ENCODE data around the gene PCNX2. TPM values are rescaled to one million over a fixed set of nuclear protein-coding genes. Genes with fewer than 3 reads are reported as not detected.
"Not testable (repeated sequence)": the region's sequence is repeated elsewhere in the genome, so short reads cannot be mapped to it uniquely, and the experiment has no call there.

The PCNX2 gene
- polyA plus RNA-seq, 3 donors = 11.6 to 16.8 (median 13.5) TPM

GRCh38 chr1:233127157-233127556 lies 168.4 kb downstream of the PCNX2 start:
- no peak for DNase-seq (ENCODE audit: extremely low read depth in 1 of 11, low read depth in 9 of 11, low spot score in 4 of 11)

GRCh38 chr1:233122779-233123178 lies 172.7 kb downstream of the PCNX2 start:
- DNase-seq (ENCODE audit: extremely low read depth in 1 of 11, low read depth in 9 of 11, low spot score in 4 of 11) = no peak

- no peak for DNase-seq (ENCODE audit: extremely low read depth in 1 of 11, low read depth in 9 of 11, low spot score in 4 of 11)
These were observed 173.5 kb downstream of the PCNX2 start for GRCh38 chr1:233121947-233122559.

- no peak for DNase-seq (ENCODE audit: extremely low read depth in 1 of 11, low read depth in 9 of 11, low spot score in 4 of 11)
These were observed 180.7 kb downstream of the PCNX2 start for GRCh38 chr1:233114860-233115259.

- DNase-seq (ENCODE audit: extremely low read depth in 1 of 11, low read depth in 9 of 11, low spot score in 4 of 11) = no peak
These were observed 181.4 kb downstream of the PCNX2 start for GRCh38 chr1:233114159-233114558.

- peak; percentile 62 to 86 (median 71) for DNase-seq (ENCODE audit: extremely low read depth in 1 of 11, low read depth in 9 of 11, low spot score in 4 of 11)
These were observed 182.3 kb downstream of the PCNX2 start for GRCh38 chr1:233113009-233113879.

- no peak for DNase-seq (ENCODE audit: extremely low read depth in 1 of 11, low read depth in 9 of 11, low spot score in 4 of 11)
These were observed 183.1 kb downstream of the PCNX2 start for GRCh38 chr1:233112186-233113008.

- no peak for DNase-seq (ENCODE audit: extremely low read depth in 1 of 11, low read depth in 9 of 11, low spot score in 4 of 11)
These were observed 183.8 kb downstream of the PCNX2 start for GRCh38 chr1:233111731-233112130.

GRCh38 chr1:233109096-233109495 lies 186.4 kb downstream of the PCNX2 start:
- DNase-seq (ENCODE audit: extremely low read depth in 1 of 11, low read depth in 9 of 11, low spot score in 4 of 11) = no peak

GRCh38 chr1:233107716-233108130 lies 187.8 kb downstream of the PCNX2 start:
- DNase-seq (ENCODE audit: extremely low read depth in 1 of 11, low read depth in 9 of 11, low spot score in 4 of 11) = not testable (repeated sequence)

- DNase-seq (ENCODE audit: extremely low read depth in 1 of 11, low read depth in 9 of 11, low spot score in 4 of 11) = no peak
These were observed 188.3 kb downstream of the PCNX2 start for GRCh38 chr1:233107130-233107660.

- no peak for DNase-seq (ENCODE audit: extremely low read depth in 1 of 11, low read depth in 9 of 11, low spot score in 4 of 11)
These were observed 190.3 kb downstream of the PCNX2 start for GRCh38 chr1:233105225-233105624.

GRCh38 chr1:233102341-233102740 lies 193.2 kb downstream of the PCNX2 start:
- DNase-seq (ENCODE audit: extremely low read depth in 1 of 11, low read depth in 9 of 11, low spot score in 4 of 11) = no peak

- no peak for DNase-seq (ENCODE audit: extremely low read depth in 1 of 11, low read depth in 9 of 11, low spot score in 4 of 11)
These were observed 197.5 kb downstream of the PCNX2 start for GRCh38 chr1:233097959-233098580.

- DNase-seq (ENCODE audit: extremely low read depth in 1 of 11, low read depth in 9 of 11, low spot score in 4 of 11) = no peak
These were observed 198.0 kb downstream of the PCNX2 start for GRCh38 chr1:233097546-233097945.

- no peak for DNase-seq (ENCODE audit: extremely low read depth in 1 of 11, low read depth in 9 of 11, low spot score in 4 of 11)
These were observed 200.8 kb downstream of the PCNX2 start for GRCh38 chr1:233094691-233095090.

- DNase-seq (ENCODE audit: extremely low read depth in 1 of 11, low read depth in 9 of 11, low spot score in 4 of 11) = no peak
These were observed 201.3 kb downstream of the PCNX2 start for GRCh38 chr1:233094269-233094668.

- DNase-seq (ENCODE audit: extremely low read depth in 1 of 11, low read depth in 9 of 11, low spot score in 4 of 11) = no peak
These were observed 204.6 kb downstream of the PCNX2 start for GRCh38 chr1:233090746-233091494.
